Fibroblast of lung (primary cell): Measurements from ENCODE around the gene OR13C4.

Experiments used
- EZH2 ChIP-seq: IDR thresholded peaks from 2 replicates; pipeline ENCODE4 v1.5.1; 2012; ENCODE audit warnings: low read length, control low read depth, mild to moderate bottlenecking; ENCODE audit errors: missing control alignments
- TF ChIP-seq, protein P1 (sequence below), 2 donors: IDR thresholded peaks in 1 of 2; conservative IDR thresholded peaks in 1 of 2; 1 replicate in 1 of 2; 2 replicates in 1 of 2; pipeline ENCODE4 v1.5.1; 2011 to 2012; ENCODE audit warnings: low read length in 2 of 2, control low read depth in 1 of 2, inconsistent platforms in 1 of 2, low read depth in 1 of 2, mild to moderate bottlenecking in 1 of 2

DNA sequence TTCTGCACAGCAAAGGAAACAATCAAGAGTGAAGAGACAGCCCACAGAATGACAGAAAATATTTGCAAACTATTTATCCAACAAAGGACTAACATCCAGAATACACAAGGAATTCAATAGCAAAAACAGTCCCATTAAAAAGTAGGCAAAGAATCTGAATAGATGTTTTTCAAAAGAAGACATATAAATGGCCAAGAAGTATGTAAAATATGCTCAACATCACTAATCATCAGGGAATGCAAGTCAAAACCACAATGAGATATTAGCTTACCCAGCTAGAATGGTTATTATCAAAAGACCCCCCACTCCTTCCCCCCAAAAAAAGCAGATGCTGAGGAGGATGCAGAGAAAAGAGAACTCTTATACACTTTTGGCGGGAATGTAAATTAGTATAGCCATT is 28.5 kb upstream of the OR13C4 start:
- TF ChIP-seq, protein P1, sequence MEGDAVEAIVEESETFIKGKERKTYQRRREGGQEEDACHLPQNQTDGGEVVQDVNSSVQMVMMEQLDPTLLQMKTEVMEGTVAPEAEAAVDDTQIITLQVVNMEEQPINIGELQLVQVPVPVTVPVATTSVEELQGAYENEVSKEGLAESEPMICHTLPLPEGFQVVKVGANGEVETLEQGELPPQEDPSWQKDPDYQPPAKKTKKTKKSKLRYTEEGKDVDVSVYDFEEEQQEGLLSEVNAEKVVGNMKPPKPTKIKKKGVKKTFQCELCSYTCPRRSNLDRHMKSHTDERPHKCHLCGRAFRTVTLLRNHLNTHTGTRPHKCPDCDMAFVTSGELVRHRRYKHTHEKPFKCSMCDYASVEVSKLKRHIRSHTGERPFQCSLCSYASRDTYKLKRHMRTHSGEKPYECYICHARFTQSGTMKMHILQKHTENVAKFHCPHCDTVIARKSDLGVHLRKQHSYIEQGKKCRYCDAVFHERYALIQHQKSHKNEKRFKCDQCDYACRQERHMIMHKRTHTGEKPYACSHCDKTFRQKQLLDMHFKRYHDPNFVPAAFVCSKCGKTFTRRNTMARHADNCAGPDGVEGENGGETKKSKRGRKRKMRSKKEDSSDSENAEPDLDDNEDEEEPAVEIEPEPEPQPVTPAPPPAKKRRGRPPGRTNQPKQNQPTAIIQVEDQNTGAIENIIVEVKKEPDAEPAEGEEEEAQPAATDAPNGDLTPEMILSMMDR (conservative IDR thresholded peaks at IDR 0.05 in 1 of 2, IDR thresholded peaks at IDR 0.05 in 1 of 2; ENCODE audit: low read depth in 1 of 2, low read length in 2 of 2), result no peak
- TF ChIP-seq EZH2, result no peak
